Breast epithelium (tissue), 3 donors: ENCODE results near the gene TSPAN7.

ENCODE experiments used
- POLR2A ChIP-seq: fragments of 450-650 bp; IDR thresholded peaks from one replicate; pipeline ENCODE4 v1.6.1; 2016; ENCODE audit warnings: antibody characterized with exemption, mild to moderate bottlenecking, moderate library complexity
- POLR2AphosphoS5 ChIP-seq, 3 donors: sonication (generic); formaldehyde crosslinking; IDR thresholded peaks; one replicate each; pipeline ENCODE4 v1.6.1; 2017; ENCODE audit warnings: antibody characterized with exemption in 3 of 3
- TF ChIP-seq, protein P1 (sequence below), 3 donors: fragments of 450-650 bp; IDR thresholded peaks; one replicate each; pipeline ENCODE4 v1.5.1; 2016 to 2017; ENCODE audit warnings: antibody characterized with exemption in 3 of 3, mild to moderate bottlenecking in 3 of 3, moderate library complexity in 3 of 3

DNA sequence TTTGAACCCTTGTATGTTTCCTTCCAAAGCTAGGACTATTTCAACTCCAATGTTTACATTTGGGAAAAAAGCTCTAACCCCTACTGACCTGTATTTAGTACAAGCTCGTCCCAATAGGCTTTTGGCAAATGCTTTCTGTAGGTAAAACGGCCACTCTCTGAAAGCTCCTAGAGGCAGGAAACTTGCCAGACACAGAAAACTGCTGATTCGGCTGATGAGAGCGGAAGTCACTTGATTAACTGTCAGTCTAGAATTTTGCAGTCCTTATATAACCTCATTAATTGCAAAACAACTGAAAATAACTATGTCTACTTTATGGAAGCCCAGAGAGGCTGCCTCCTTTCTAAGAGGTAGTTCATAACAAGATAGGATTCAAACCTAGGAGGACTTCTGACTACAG lies 108.1 kb downstream of the TSPAN7 start:
- TF ChIP-seq, protein P1, sequence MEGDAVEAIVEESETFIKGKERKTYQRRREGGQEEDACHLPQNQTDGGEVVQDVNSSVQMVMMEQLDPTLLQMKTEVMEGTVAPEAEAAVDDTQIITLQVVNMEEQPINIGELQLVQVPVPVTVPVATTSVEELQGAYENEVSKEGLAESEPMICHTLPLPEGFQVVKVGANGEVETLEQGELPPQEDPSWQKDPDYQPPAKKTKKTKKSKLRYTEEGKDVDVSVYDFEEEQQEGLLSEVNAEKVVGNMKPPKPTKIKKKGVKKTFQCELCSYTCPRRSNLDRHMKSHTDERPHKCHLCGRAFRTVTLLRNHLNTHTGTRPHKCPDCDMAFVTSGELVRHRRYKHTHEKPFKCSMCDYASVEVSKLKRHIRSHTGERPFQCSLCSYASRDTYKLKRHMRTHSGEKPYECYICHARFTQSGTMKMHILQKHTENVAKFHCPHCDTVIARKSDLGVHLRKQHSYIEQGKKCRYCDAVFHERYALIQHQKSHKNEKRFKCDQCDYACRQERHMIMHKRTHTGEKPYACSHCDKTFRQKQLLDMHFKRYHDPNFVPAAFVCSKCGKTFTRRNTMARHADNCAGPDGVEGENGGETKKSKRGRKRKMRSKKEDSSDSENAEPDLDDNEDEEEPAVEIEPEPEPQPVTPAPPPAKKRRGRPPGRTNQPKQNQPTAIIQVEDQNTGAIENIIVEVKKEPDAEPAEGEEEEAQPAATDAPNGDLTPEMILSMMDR (IDR thresholded peaks at IDR 0.05) = no peak
- TF ChIP-seq POLR2AphosphoS5 (IDR thresholded peaks at IDR 0.05) = no peak
- TF ChIP-seq POLR2A = no peak
